ENCODE data around the gene GABRB2. TPM values are rescaled to one million over a fixed set of nuclear protein-coding genes. Genes with fewer than 3 reads are reported as not detected.

Gene GABRB2
- total and polyA plus RNA-seq, 7 donors = 0.04 to 0.36 (median 0.14) TPM

DNA sequence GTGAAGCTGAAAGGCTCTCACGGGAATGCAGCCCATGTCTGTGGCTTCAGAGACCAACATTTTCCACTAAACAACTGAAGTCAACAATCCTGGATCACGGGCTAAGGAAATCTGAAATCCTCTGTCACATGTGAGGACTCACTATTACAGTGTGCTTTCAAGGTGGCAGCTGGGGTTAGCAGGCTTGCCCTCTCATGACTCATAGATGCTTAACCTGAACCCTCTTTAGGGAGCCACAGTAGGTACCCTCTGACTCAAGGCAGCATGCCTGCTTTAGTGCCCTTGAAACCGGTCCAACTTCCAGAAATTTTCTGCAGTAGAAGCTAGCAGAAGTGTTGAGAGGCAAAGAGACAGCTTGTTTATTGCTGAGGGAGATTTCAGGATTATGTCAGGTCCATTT, 232.5 kb downstream of the GABRB2 start:
- TF ChIP-seq, protein P1, sequence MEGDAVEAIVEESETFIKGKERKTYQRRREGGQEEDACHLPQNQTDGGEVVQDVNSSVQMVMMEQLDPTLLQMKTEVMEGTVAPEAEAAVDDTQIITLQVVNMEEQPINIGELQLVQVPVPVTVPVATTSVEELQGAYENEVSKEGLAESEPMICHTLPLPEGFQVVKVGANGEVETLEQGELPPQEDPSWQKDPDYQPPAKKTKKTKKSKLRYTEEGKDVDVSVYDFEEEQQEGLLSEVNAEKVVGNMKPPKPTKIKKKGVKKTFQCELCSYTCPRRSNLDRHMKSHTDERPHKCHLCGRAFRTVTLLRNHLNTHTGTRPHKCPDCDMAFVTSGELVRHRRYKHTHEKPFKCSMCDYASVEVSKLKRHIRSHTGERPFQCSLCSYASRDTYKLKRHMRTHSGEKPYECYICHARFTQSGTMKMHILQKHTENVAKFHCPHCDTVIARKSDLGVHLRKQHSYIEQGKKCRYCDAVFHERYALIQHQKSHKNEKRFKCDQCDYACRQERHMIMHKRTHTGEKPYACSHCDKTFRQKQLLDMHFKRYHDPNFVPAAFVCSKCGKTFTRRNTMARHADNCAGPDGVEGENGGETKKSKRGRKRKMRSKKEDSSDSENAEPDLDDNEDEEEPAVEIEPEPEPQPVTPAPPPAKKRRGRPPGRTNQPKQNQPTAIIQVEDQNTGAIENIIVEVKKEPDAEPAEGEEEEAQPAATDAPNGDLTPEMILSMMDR (IDR thresholded peaks at IDR 0.05) = no peak
- Histone ChIP-seq H3K4me3 (no peak overlapping the region), H3K36me3 (ENCODE audit: insufficient read depth in 1 of 2, low read depth in 1 of 2) (no peaks in the 10 kb centered on the region), H3K27ac (no peak overlapping the region), H3K4me1 (no peaks in the 10 kb centered on the region), H3K9me3 (no peaks in the 10 kb centered on the region), H3K27me3 (ENCODE audit: insufficient read depth in 3 of 3, low read length in 2 of 3) (no peaks in the 10 kb centered on the region)
- ATAC-seq (peak in 1 of 4 donors; percentile 48), DNase-seq (no peak)
- intact Hi-C loops (cut with DNase I) = no loop called here
- 30 to 47% (median 34%) methylated on average over 3 of the region's 3 CpGs for whole genome bisulfite sequencing, 3 donors

DNA sequence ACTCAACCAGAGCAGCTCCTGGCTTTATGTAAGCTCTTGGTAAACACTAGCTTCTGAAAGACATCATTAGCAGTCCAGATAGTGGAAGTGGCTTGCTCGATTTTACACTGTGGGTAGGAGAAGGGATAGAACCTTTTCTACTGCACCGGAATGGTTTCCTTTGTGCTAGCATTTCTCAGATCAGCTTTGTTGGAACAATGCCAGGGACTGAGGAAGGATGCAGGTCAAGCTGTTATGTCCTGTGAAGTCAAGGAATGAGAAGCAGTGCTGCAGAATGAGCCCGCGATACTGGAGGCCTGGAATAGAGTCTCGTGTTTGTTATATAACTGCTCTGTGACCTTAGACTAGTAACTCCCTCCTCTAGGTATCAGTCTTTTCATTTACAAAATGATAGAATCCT, 233.6 kb downstream of the GABRB2 start:
- no peaks in the 10 kb centered on the region for H3K9me3 ChIP-seq
- H3K4me1 ChIP-seq = no peaks in the 10 kb centered on the region
- TF ChIP-seq, protein P1 (IDR thresholded peaks at IDR 0.05) = no peak
- H3K36me3 ChIP-seq (ENCODE audit: insufficient read depth in 1 of 2, low read depth in 1 of 2) = no peaks in the 10 kb centered on the region
- 48 to 65% (median 57%) methylated on average over 5 of the region's 5 CpGs for WGBS, 3 donors
- H3K27me3 ChIP-seq (ENCODE audit: insufficient read depth in 3 of 3, low read length in 2 of 3) = no peaks in the 10 kb centered on the region
- no peak overlapping the region for H3K4me3 ChIP-seq
- ATAC-seq = no peak
- DNase-seq = no peak
- no peak overlapping the region for H3K27ac ChIP-seq
- intact Hi-C loops (cut with DNase I) = no loop called here

DNA sequence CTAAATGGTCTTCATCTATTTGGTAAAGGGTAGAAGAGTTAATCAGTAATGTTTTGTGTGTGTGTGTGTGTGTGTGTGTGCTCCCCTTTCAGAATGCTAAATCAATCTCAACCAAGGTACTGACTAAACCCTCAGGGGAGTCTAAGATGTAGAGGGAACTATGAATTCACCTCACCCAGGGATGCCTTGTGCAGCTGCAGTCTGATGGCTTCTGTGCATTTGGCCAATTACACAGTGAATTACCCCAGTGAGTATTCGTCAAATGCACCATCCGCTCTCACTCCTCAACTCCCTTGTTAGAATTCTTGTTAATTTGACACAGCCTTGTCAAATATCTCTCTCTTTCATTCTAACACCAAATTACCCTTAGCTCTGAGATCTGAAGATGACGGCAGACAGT, 234.6 kb downstream of the GABRB2 start:
- ATAC-seq (no peak), DNase-seq (no peak)
- intact Hi-C loops (cut with DNase I) = no loop called here
- Histone ChIP-seq H3K27ac (no peak overlapping the region), H3K4me1 (no peaks in the 10 kb centered on the region), H3K9me3 (no peaks in the 10 kb centered on the region), H3K4me3 (no peak overlapping the region), H3K36me3 (ENCODE audit: insufficient read depth in 1 of 2, low read depth in 1 of 2) (no peaks in the 10 kb centered on the region), H3K27me3 (ENCODE audit: insufficient read depth in 3 of 3, low read length in 2 of 3) (no peaks in the 10 kb centered on the region)
- TF ChIP-seq, protein P1 (IDR thresholded peaks at IDR 0.05) = no peak
- 30 to 37% (median 36%) methylated on average over 3 of the region's 3 CpGs for WGBS, 3 donors

DNA sequence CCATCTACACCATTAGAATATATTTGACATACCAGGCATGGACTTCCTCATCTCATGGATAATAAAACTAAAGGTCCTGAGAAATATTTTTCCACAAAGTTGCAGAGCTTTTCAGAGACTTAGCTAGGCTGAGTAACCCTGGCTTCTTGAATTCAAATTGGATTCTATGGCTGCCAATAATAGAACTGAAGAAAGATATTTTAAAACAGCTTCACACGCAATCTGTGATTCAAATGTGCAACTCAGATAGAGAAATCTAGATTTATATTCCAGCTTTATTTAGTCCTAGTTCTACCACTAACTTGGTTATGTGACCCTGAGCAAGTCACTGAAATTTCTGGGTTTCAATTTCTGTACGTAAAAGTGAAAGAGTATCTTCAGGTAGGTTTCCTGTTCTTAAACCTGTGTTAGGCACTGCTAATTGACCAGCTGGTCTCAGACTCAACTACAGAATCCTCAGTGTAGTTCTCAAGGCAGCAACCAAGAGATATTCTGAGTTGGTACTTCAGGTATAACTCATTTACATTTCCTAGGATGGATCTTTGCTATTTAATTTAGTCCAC, 235.3 kb downstream of the GABRB2 start:
- H3K27ac ChIP-seq = no peak overlapping the region
- no peaks in the 10 kb centered on the region for H3K36me3 ChIP-seq (ENCODE audit: insufficient read depth in 1 of 2, low read depth in 1 of 2)
- ATAC-seq (no peak), DNase-seq (no peak)
- 70 to 81% (median 81%) methylated on average over 2 of the region's 2 CpGs for WGBS, 3 donors
- no peaks in the 10 kb centered on the region for H3K27me3 ChIP-seq (ENCODE audit: insufficient read depth in 3 of 3, low read length in 2 of 3)
- H3K9me3 ChIP-seq = no peaks in the 10 kb centered on the region
- TF ChIP-seq, protein P1 (IDR thresholded peaks at IDR 0.05) = no peak
- no peak overlapping the region for H3K4me3 ChIP-seq
- intact Hi-C loops (cut with DNase I) = no loop called here
- H3K4me1 ChIP-seq = no peaks in the 10 kb centered on the region

DNA sequence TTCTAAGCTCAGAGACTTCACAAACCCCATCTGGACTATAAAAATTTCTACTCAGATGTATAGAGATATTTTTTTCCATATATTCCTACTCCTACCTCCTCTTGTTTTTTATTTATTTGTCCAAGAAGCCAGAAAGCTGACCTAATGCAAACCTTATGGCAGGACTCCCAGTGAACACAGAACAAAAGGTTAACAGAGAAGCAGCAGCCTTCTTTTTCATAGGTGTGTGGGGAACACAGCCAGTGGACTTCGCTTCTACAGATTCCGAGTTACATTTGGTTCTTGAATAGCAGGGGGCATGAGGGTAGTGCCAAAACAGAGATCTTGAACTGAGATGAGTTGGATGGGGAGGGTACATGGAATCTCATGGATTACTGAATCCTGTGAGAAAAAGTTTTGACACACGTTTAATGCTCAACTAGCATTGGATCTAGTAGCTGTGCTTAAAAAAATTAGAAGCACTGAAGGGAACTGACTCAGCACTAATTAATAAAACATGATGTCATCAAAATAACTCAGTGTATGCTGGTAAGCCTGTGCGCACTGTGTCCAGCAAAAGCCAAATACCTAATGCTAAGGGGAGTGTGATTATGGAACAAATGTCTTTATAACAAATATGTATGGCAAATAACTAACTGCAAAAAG, 240.1 kb downstream of the GABRB2 start:
- intact Hi-C loops (cut with DNase I) = no loop called here
- H3K36me3 ChIP-seq (ENCODE audit: insufficient read depth in 1 of 2, low read depth in 1 of 2) = no peaks in the 10 kb centered on the region
- no peak overlapping the region for H3K27ac ChIP-seq
- ATAC-seq = no peak
- TF ChIP-seq, protein P1 (IDR thresholded peaks at IDR 0.05) = no peak
- WGBS, 3 donors = 34 to 63% (median 51%) methylated on average over 4 of the region's 4 CpGs
- no peaks in the 10 kb centered on the region for H3K27me3 ChIP-seq (ENCODE audit: insufficient read depth in 3 of 3, low read length in 2 of 3)
- no peak overlapping the region for H3K4me3 ChIP-seq
- H3K4me1 ChIP-seq = no peaks in the 10 kb centered on the region
- H3K9me3 ChIP-seq = no peaks in the 10 kb centered on the region
- no peak for DNase-seq

Data from psoas muscle (tissue), 8 donors.